B cell (primary cell): Measurements from ENCODE around the gene AURKAIP1. TPM values are rescaled to one million over a fixed set of nuclear protein-coding genes. Genes with fewer than 3 reads are reported as not detected.

Source experiments
- ATAC-seq: fragments of 200-7000 bp; cut with Tn5 transposase; one replicate; pipeline ENCODE4 v1.10.0; 2021; ENCODE audit warnings: low read depth, mild to moderate bottlenecking, moderate number of reproducible peaks, moderate library complexity
- CTCF ChIA-PET: fragments of 350-600 bp; sonication (Branson Sonifier 250); formaldehyde crosslinking; loops from one replicate; lab custom pipeline; 2021; ENCODE audit warnings: antibody characterized with exemption, inconsistent platforms; lab: Charles Lee
- POLR2A ChIA-PET: fragments of 350-600 bp; sonication (Branson Sonifier 250); formaldehyde crosslinking; loops from one replicate; lab custom pipeline; 2021; ENCODE audit warnings: antibody characterized with exemption; lab: Charles Lee
- DNase-seq: peaks from one replicate; pipeline ENCODE4 v3.0.0; 2013
- H2AFZ ChIP-seq: 2 replicates; pipeline ENCODE4 v1.6.1; 2012; ENCODE audit warnings: mild to moderate bottlenecking, low read depth, low read length; ENCODE audit not compliant: insufficient read depth, poor library complexity, severe bottlenecking
- H3K27ac ChIP-seq, 2 donors: 1 replicate in 1 of 2; 2 replicates in 1 of 2; pipeline ENCODE4 v1.5.1; 2012 to 2013; ENCODE audit warnings: low read length in 2 of 2, mild to moderate bottlenecking in 2 of 2, moderate library complexity in 1 of 2
- H3K27me3 ChIP-seq, 4 experiments: fragments of 200-600 bp in 1 of 4; sonication (generic) in 1 of 4; replicated peaks in 1 of 4; 1 replicate in 2 of 4; 2 replicates in 2 of 4; pipeline versions ENCODE4 v1.6.1 to v1.7.0; 2013 to 2016; ENCODE audit warnings: low read length in 3 of 4, mild to moderate bottlenecking in 2 of 4, mixed read lengths in 1 of 4, moderate library complexity in 1 of 4; ENCODE audit not compliant: insufficient read depth in 4 of 4, control insufficient read depth in 3 of 4; ENCODE audit errors: control extremely low read depth in 1 of 4
- H3K36me3 ChIP-seq, 2 experiments: replicated peaks in 1 of 2; 1 replicate in 1 of 2; 2 replicates in 1 of 2; pipeline versions ENCODE4 v1.6.1 to v1.7.1; 2013; ENCODE audit warnings: low read length in 1 of 2; ENCODE audit not compliant: insufficient read depth in 2 of 2, control insufficient read depth in 1 of 2; ENCODE audit errors: control extremely low read depth in 1 of 2, extremely low read depth in 1 of 2
- H3K4me1 ChIP-seq, 2 donors: fragments of 200-600 bp in 1 of 2; sonication (generic) in 1 of 2; 1 replicate in 1 of 2; 2 replicates in 1 of 2; pipeline versions ENCODE4 v1.5.1 to v1.6.1; 2013 to 2017; ENCODE audit warnings: low read length in 2 of 2; ENCODE audit not compliant: control insufficient read depth in 2 of 2, insufficient read depth in 2 of 2
- H3K4me2 ChIP-seq: replicated peaks from 2 replicates; pipeline ENCODE3; 2012; ENCODE audit warnings: mild to moderate bottlenecking, low read depth, low read length; ENCODE audit not compliant: poor library complexity, severe bottlenecking
- H3K4me3 ChIP-seq, 5 experiments: fragments of 200-600 bp in 1 of 5; sonication (generic) in 1 of 5; 1 replicate in 3 of 5; 2 replicates in 2 of 5; pipeline versions ENCODE4 v1.5.1 to v1.7.0; 2011 to 2016; ENCODE audit warnings: low read length in 4 of 5, mild to moderate bottlenecking in 4 of 5, low read depth in 2 of 5, control low read depth in 1 of 5, moderate library complexity in 1 of 5; ENCODE audit not compliant: insufficient read depth in 1 of 5; ENCODE audit errors: control extremely low read depth in 1 of 5, extremely low read depth in 1 of 5
- H3K79me2 ChIP-seq: fragments of 200-600 bp; sonication (generic); one replicate; pipeline ENCODE4 v1.6.0; 2016; ENCODE audit warnings: low read length; ENCODE audit not compliant: control insufficient read depth, insufficient read depth
- H3K9ac ChIP-seq: fragments of 200-600 bp; sonication (generic); 2 replicates; pipeline ENCODE4 v1.6.1; 2017; ENCODE audit warnings: mild to moderate bottlenecking, low read length, moderate library complexity
- H3K9me3 ChIP-seq, 3 donors: one replicate each; pipeline versions ENCODE4 v1.6.1 to v1.7.1; 2013; ENCODE audit warnings: low read length in 2 of 3; ENCODE audit not compliant: control insufficient read depth in 2 of 3, insufficient read depth in 1 of 3; ENCODE audit errors: control extremely low read depth in 1 of 3
- H4K20me1 ChIP-seq: 2 replicates; pipeline ENCODE4 v1.6.0; 2012; ENCODE audit warnings: mild to moderate bottlenecking, low read length; ENCODE audit not compliant: insufficient read depth, control insufficient read depth, poor library complexity, severe bottlenecking
- H3K27ac Mint-ChIP-seq: one replicate; pipeline ENCODE4 v1.8.0; 2021; ENCODE audit warnings: mixed read lengths
- H3K27me3 Mint-ChIP-seq: one replicate; pipeline ENCODE4 v1.8.0; 2021; ENCODE audit warnings: mixed read lengths
- H3K4me1 Mint-ChIP-seq: one replicate; pipeline ENCODE4 v1.8.0; 2021; ENCODE audit warnings: mixed read lengths
- H3K4me3 Mint-ChIP-seq: one replicate; pipeline ENCODE4 v1.8.0; 2021; ENCODE audit warnings: mixed read lengths
- H3K9me3 Mint-ChIP-seq: one replicate; pipeline ENCODE4 v1.8.0; 2022; ENCODE audit warnings: mixed read lengths; ENCODE audit not compliant: insufficient read depth
- CTCF ChIP-seq: fragments of 200-600 bp; IDR thresholded peaks from one replicate; pipeline ENCODE4 v1.8.0; 2022; ENCODE audit warnings: antibody characterized with exemption, mild to moderate bottlenecking
- EZH2 ChIP-seq: IDR thresholded peaks from 2 replicates; pipeline ENCODE4 v1.6.1; 2012; ENCODE audit warnings: borderline replicate concordance, low read depth, mild to moderate bottlenecking, moderate library complexity, low read length; ENCODE audit not compliant: insufficient read depth, poor library complexity, severe bottlenecking
- WGBS: methylation state at CpG from one replicate; pipeline ENCODE4 v1.1.5; 2013; ENCODE audit warnings: missing lambda C conversion rate; ENCODE audit not compliant: insufficient coverage; 5-methylcytosine and 5-hydroxymethylcytosine counted together
- intact Hi-C: fragments of 100-400 bp; cut with micrococcal nuclease; formaldehyde crosslinking; loops from one replicate; pipeline ENCODE4 v1.10.0; 2022
- polyA plus RNA-seq: library from polyadenylated mRNA; depleted of rRNA; stranded (reverse); fragments of >200 nt; gene quantifications from 2 replicates; pipeline ENCODE4 v1.2.3, GENCODE V29; 2012
- total RNA-seq, 2 donors: library from RNA; stranded (reverse); fragments of 120-200 nt in 1 of 2; gene quantifications; 1 replicate in 1 of 2; 2 replicates in 1 of 2; pipeline versions ENCODE4 v1.2.3 to v1.2.4, GENCODE V29; 2013 to 2022

AURKAIP1 gene
- total and polyA plus RNA-seq, 2 donors (not counting 1 experiment from before 2014, with no cell fraction given), result 61.1 to 61.7 TPM

DNA sequence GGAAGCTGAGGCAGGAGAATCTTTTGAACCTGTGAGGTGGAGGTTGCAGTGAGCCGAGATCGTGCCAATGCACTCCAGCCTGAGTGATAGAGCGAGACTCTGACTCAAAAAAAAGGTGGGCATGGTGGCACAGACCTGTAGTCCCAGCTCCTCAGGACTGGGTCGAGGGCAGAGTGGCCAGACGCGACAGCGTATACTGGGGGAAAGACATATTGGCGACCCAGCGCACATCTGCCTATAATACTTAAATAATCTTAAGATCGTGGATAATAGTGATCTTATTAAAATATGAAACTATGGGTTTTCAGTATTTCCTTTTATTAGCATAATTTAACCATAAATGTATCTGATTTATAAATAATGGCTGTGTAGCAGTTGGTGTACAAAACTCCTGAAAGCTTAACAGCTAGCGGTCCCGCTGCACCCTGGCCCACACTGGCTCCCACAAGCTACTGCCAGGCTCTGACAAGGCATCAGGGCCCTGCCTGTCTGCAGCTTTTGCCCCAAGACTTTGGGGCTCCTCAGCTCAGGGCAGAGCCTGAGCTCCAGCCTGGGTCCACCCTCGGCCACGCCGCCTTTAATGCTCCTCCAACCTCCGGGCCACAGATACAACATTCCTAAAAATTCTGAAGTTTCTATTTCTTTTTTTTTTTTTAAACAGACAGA is 2.7 kb upstream of the AURKAIP1 start:
- no peak for TF ChIP-seq EZH2
- TF ChIP-seq CTCF, result no peak
- POLR2A ChIA-PET, result interaction anchor here (1.5 kb wide), 1 partner anchor 21 kb away, joined by 3 read pairs; the partner anchor contains the start of gene CCNL2
- H3K4me1 ChIP-seq, result peaks cover 10 to 22% of the 10 kb centered on the region in 2 donors
- CTCF ChIA-PET, result interaction anchor here (1.0 kb wide), 1 partner anchor 22 kb away, joined by 4 read pairs; no protein-coding TSS in a partner anchor
- no peak overlapping the region for H3K4me3 ChIP-seq
- no peak overlapping the region for H2AFZ ChIP-seq
- no peak overlapping the region for H3K27ac Mint-ChIP-seq
- peaks cover 16% of the 10 kb centered on the region for H4K20me1 ChIP-seq
- H3K27me3 ChIP-seq, result no peaks in the 10 kb centered on the region
- no peaks in the 10 kb centered on the region for H3K9me3 Mint-ChIP-seq
- intact Hi-C loops, result no loop called here
- H3K27me3 Mint-ChIP-seq, result no peaks in the 10 kb centered on the region
- ATAC-seq (no peak), DNase-seq (no peak)
- WGBS, result 100% methylated on average over 9 of the region's 16 CpGs
- no peak overlapping the region for H3K27ac ChIP-seq
- no peak overlapping the region for H3K4me2 ChIP-seq
- H3K79me2 ChIP-seq, result peaks cover 29% of the 10 kb centered on the region
- H3K4me3 Mint-ChIP-seq, result no peak overlapping the region
- no peaks in the 10 kb centered on the region for H3K9me3 ChIP-seq
- peaks cover 9% of the 10 kb centered on the region for H3K4me1 Mint-ChIP-seq
- H3K9ac ChIP-seq, result no peak overlapping the region
- H3K36me3 ChIP-seq, result peaks cover 0 to 7% of the 10 kb centered on the region in 2 experiments
